GM12875 (cell line): Measurements from ENCODE around the gene USP12.

Source experiments
- H3K4me3 ChIP-seq: one replicate; pipeline ENCODE4 v1.5.1; 2011; ENCODE audit warnings: low read depth, low read length, control low read depth
- TF ChIP-seq, protein P1 (sequence below): IDR thresholded peaks from 2 replicates; pipeline ENCODE4 v1.5.1; 2011; ENCODE audit warnings: low read depth, mild to moderate bottlenecking, control low read depth, inconsistent platforms, low read length, moderate library complexity, borderline replicate concordance; ENCODE audit not compliant: insufficient read depth

The USP12 gene

DNA sequence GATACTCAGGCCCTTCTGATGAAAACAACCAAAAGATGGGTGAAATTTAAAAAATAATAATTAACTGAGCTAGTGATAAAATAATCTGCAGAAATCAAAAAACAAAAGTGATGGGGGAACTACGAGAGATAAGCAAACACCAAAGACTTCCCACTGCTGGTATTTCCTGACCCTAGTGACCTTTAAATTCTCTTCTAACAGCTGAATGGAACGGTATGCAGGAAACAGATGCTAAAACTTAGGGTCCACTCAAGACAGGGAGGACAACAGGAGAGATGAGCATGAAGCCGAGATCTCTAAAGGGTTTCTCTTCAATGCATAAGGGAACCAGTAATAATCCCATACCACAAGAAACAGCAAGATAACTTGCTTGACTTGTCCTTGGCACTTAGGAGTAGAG is 50.8 kb downstream of the USP12 start:
- TF ChIP-seq, protein P1, sequence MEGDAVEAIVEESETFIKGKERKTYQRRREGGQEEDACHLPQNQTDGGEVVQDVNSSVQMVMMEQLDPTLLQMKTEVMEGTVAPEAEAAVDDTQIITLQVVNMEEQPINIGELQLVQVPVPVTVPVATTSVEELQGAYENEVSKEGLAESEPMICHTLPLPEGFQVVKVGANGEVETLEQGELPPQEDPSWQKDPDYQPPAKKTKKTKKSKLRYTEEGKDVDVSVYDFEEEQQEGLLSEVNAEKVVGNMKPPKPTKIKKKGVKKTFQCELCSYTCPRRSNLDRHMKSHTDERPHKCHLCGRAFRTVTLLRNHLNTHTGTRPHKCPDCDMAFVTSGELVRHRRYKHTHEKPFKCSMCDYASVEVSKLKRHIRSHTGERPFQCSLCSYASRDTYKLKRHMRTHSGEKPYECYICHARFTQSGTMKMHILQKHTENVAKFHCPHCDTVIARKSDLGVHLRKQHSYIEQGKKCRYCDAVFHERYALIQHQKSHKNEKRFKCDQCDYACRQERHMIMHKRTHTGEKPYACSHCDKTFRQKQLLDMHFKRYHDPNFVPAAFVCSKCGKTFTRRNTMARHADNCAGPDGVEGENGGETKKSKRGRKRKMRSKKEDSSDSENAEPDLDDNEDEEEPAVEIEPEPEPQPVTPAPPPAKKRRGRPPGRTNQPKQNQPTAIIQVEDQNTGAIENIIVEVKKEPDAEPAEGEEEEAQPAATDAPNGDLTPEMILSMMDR: no peak
- no peak overlapping the region for H3K4me3 ChIP-seq

DNA sequence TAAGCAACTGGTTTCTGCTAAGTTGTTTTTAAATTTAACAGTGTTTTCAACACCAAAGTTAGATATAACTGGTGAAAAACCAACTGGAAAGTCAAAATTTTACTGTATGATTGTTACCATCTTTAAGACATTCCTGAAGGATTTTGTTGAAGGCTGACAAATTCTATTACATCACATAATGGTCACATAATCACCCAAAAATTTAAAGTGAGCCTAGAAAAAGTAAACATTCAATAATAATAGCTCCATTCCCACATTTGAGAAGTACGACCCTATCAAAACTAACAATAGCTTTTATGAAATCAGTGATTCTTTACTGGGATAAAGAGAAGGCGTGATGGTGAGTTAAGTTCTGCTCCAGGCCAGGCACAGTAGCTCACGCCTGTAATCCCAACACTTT is 51.6 kb downstream of the USP12 start:
- H3K4me3 ChIP-seq: no peak overlapping the region
- TF ChIP-seq, protein P1: no peak

DNA sequence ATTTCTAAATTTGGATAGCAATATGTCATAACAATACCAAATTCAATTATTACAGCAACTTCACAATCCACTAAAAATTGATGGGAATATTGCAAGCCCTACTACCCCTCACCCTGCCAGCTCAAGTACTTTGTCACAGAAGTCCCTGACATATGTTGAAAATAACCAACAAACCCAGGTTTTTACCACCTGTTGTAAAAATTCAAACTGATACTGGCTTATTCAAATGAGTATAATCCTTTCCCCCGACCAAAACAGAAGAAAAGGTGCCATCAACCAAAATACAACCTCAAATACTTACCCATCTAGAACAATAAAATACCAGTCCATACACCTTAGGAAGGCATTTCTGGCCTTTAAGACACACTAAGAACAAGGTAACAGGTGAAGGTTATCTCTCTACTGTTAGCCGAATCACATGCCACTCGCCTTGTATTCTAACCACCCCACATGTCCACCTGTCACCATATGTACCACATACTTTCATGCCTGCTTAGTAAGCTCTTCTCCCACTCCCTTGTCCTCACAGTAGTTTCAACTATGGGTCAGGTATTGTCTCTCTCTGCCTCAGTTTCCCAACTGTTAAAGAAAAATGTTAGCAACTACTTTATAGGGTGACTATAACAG is 53.1 kb downstream of the USP12 start:
- no peak overlapping the region for H3K4me3 ChIP-seq
- TF ChIP-seq, protein P1: no peak

DNA sequence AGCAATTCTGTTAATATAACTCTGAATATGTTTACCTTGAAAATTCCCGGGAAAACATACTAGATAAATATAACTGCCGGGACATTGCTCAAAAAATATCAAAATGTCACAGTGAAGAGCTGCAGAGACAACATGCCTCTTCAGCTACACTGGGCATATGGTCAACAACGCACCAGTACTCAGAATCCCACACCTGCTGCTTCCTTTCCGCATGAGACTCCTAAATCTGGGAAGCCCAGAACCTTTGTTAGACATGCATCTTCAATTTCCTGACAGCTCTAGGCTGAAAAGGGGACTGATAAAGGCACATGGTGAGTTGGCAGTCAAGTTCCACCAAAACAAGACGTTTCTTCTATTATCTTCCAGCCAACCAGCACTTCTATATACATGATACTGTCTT is 53.7 kb downstream of the USP12 start:
- TF ChIP-seq, protein P1: no peak
- H3K4me3 ChIP-seq: no peak overlapping the region

DNA sequence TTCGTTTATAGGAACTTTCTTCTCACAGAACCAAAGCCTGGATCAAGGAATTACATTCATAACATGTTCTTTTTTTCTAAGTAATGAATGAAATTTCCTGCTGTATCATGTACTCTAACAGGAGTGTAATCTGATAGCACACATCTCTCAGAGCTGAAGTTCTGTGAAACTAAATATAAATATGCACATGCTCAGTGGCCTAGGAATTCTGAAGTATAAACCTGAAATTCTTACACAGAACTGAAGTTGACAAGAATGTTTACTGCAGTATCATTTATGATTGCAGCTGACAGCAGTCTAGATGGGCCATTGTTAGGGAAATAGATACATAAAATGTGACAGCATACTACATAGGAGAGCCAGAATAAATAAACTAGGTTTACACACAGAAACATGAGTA is 54.5 kb downstream of the USP12 start:
- H3K4me3 ChIP-seq: no peak overlapping the region
- TF ChIP-seq, protein P1: no peak

DNA sequence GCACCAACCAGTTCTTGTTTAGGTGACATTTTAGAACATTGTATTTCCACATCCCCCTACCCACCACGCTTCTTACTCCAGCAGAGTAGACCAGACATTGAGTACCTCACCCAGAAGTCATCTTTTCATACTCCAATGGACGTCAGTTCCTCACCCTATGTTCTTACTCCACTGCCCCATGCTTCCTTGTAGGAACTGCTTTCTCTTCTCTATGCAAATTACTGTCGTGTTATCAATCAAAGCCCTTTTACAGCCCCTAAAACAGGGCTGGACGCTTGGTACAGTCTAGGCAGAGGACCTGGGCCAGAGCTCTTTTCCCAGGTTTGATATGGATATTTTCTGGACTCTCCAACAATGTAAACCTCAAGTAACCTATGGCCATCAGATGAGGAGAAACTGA is 58.2 kb downstream of the USP12 start:
- TF ChIP-seq, protein P1: no peak

DNA sequence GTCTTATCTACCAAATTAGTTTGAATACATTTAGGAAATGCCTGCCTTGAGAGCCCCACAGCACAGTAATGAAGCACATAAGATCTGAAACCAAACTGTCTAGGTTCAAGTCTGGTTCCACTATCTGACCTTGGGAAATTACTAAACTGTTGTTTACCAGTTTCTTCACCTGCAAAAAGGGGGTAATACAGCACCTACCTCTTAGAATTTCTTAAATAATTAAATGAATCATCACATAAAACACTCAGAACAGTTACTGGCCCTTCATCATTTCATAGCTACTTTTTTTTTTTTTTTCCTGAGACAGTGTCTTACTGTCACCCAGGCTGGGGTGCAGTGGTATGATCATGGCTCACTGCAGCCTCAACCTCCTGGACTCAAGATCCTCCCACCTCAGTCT is 59.6 kb downstream of the USP12 start:
- TF ChIP-seq, protein P1: no peak
- H3K4me3 ChIP-seq: no peak overlapping the region

More for the DNA sequence above, 58.2 kb downstream of the USP12 start:
- no peak overlapping the region for H3K4me3 ChIP-seq
